NCI-H226 (cell line): ENCODE measurements around the gene PCBP3.
"Not testable (repeated sequence)": the region's sequence is repeated elsewhere in the genome, so short reads cannot be mapped to it uniquely, and the experiment has no call there.

ENCODE experiments used
- DNase-seq: peaks from one replicate; pipeline ENCODE4 v3.0.0-alpha.2; 2015

The PCBP3 gene

GRCh38 chr21:45852386-45852785 is 208.9 kb downstream of the PCBP3 start:
- DNase-seq, result not testable (repeated sequence)

GRCh38 chr21:45852886-45853400 is 209.4 kb downstream of the PCBP3 start:
- no peak for DNase-seq

- no peak for DNase-seq
Measured at GRCh38 chr21:45853703-45854342, 210.3 kb downstream of the PCBP3 start.

- no peak for DNase-seq
Measured at GRCh38 chr21:45854690-45855247, 211.2 kb downstream of the PCBP3 start.

- no peak for DNase-seq
Measured at GRCh38 chr21:45855248-45855811, 211.8 kb downstream of the PCBP3 start.

GRCh38 chr21:45856442-45856841 is 212.9 kb downstream of the PCBP3 start:
- no peak for DNase-seq

GRCh38 chr21:45856906-45857305 is 213.4 kb downstream of the PCBP3 start:
- no peak for DNase-seq

- no peak for DNase-seq
Measured at GRCh38 chr21:45857761-45858160, 214.2 kb downstream of the PCBP3 start.

- DNase-seq, result no peak
Measured at GRCh38 chr21:45858180-45858579, 214.7 kb downstream of the PCBP3 start.

GRCh38 chr21:45859041-45859761 is 215.7 kb downstream of the PCBP3 start:
- no peak for DNase-seq

- DNase-seq, result no peak
Measured at GRCh38 chr21:45859762-45860357, 216.3 kb downstream of the PCBP3 start.

GRCh38 chr21:45860493-45861155 is 217.1 kb downstream of the PCBP3 start:
- no peak for DNase-seq

GRCh38 chr21:45861156-45861870 is 217.8 kb downstream of the PCBP3 start:
- no peak for DNase-seq

- DNase-seq, result no peak
Measured at GRCh38 chr21:45862543-45863207, 219.2 kb downstream of the PCBP3 start.

- no peak for DNase-seq
Measured at GRCh38 chr21:45863267-45863666, 219.7 kb downstream of the PCBP3 start.

- no peak for DNase-seq
Measured at GRCh38 chr21:45863751-45864150, 220.2 kb downstream of the PCBP3 start.

- no peak for DNase-seq
Measured at GRCh38 chr21:45864436-45864835, 220.9 kb downstream of the PCBP3 start.

- DNase-seq, result peak; percentile 81
Measured at GRCh38 chr21:45865106-45865835, 221.7 kb downstream of the PCBP3 start.

GRCh38 chr21:45866551-45866950 is 223.0 kb downstream of the PCBP3 start:
- no peak for DNase-seq

GRCh38 chr21:45867041-45867666 is 223.6 kb downstream of the PCBP3 start:
- no peak for DNase-seq
